Tibial nerve (tissue), 4 donors: ENCODE measurements around the gene H6PD. TPM values are rescaled to one million over a fixed set of nuclear protein-coding genes. Genes with fewer than 3 reads are reported as not detected.

Source experiments
- DNase-seq, 2 donors: peaks; one replicate each; pipeline ENCODE4 v3.0.0-alpha.2; 2019; ENCODE audit warnings: low spot score in 2 of 2
- H3K27ac ChIP-seq, 4 donors: fragments of 200-600 bp; sonication (generic) in 3 of 4; one replicate each; pipeline ENCODE4 v1.5.1; 2017 to 2019; ENCODE audit warnings: mild to moderate bottlenecking in 1 of 4
- H3K27me3 ChIP-seq, 2 donors: fragments of 200-600 bp; sonication (generic) in 1 of 2; one replicate each; pipeline versions ENCODE4 v1.5.1 to v1.6.0; 2017 to 2019
- H3K36me3 ChIP-seq, 3 donors: fragments of 200-600 bp; sonication (generic); one replicate each; pipeline ENCODE4 v1.5.1; 2018 to 2019
- H3K4me1 ChIP-seq, 4 donors: fragments of 200-600 bp; sonication (generic) in 3 of 4; one replicate each; pipeline ENCODE4 v1.5.1; 2017 to 2019
- H3K4me3 ChIP-seq, 4 donors: fragments of 200-600 bp; sonication (generic) in 3 of 4; one replicate each; pipeline ENCODE4 v1.5.1; 2017 to 2019; ENCODE audit warnings: mild to moderate bottlenecking in 1 of 4, moderate library complexity in 1 of 4
- H3K9me3 ChIP-seq, 4 donors: fragments of 200-600 bp; sonication (generic) in 3 of 4; one replicate each; pipeline ENCODE4 v1.5.1; 2017 to 2019
- CTCF ChIP-seq, 5 experiments: fragments of 200-600 bp in 3 of 5; fragments of 450-650 bp in 2 of 5; sonication (generic) in 3 of 5; IDR thresholded peaks; one replicate each; pipeline ENCODE4 v1.5.1; 2016 to 2019; ENCODE audit warnings: antibody characterized with exemption in 5 of 5, mild to moderate bottlenecking in 3 of 5, moderate library complexity in 2 of 5
- EP300 ChIP-seq, 2 donors: sonication (generic); formaldehyde crosslinking; IDR thresholded peaks; one replicate each; pipeline ENCODE4 v1.6.1; 2017; ENCODE audit warnings: antibody characterized with exemption in 2 of 2, mild to moderate bottlenecking in 1 of 2
- POLR2A ChIP-seq, 2 donors: fragments of 450-650 bp; IDR thresholded peaks; one replicate each; pipeline ENCODE4 v1.6.1; 2017; ENCODE audit warnings: antibody characterized with exemption in 2 of 2, mild to moderate bottlenecking in 2 of 2, moderate library complexity in 2 of 2
- WGBS, 2 donors: methylation state at CpG; one replicate each; pipeline ENCODE4 v1.1.5; 2018; 5-methylcytosine and 5-hydroxymethylcytosine counted together
- total RNA-seq, 4 donors: library from RNA; depleted of rRNA; stranded (reverse); fragments of >200 nt; gene quantifications; one replicate each; pipeline ENCODE4 v1.1.0, GENCODE V29; 2016

H6PD gene
- total RNA-seq, 4 donors from 2014 or later = 53.1 to 88.6 (median 72.7) TPM

- no peaks in the 10 kb centered on the region for H3K27me3 ChIP-seq
- WGBS, 2 donors = 88 to 92% methylated on average over 6 of the region's 6 CpGs
- H3K4me3 ChIP-seq = no peak overlapping the region
These were observed 5.0 kb upstream of the H6PD start for GRCh38 chr1:9229549-9229948.

GRCh38 chr1:9230869-9231533, 3.6 kb upstream of the H6PD start:
- H3K4me3 ChIP-seq = no peak overlapping the region
- H3K36me3 ChIP-seq = no peaks in the 10 kb centered on the region
- no peaks in the 10 kb centered on the region for H3K27me3 ChIP-seq
- WGBS, 2 donors = 85 to 86% methylated on average over 7 of the region's 7 CpGs
- no peak for DNase-seq
- peak overlapping the region in 1 of 4 donors; percentile 40 for H3K27ac ChIP-seq
- H3K4me1 ChIP-seq = peaks cover 0 to 21% (median 12%) of the 10 kb centered on the region in 4 donors
- H3K9me3 ChIP-seq = peaks cover 0 to 4% (median 0%) of the 10 kb centered on the region in 4 donors
- no peak for TF ChIP-seq CTCF (IDR thresholded peaks at IDR 0.05)
- TF ChIP-seq EP300 (IDR thresholded peaks at IDR 0.05) = no peak

More at GRCh38 chr1:9229549-9229948, 5.0 kb upstream of the H6PD start:
- H3K9me3 ChIP-seq = peaks cover 0 to 4% (median 0%) of the 10 kb centered on the region in 4 donors
- TF ChIP-seq CTCF (IDR thresholded peaks at IDR 0.05) (no peak), EP300 (IDR thresholded peaks at IDR 0.05) (no peak)
- no peaks in the 10 kb centered on the region for H3K36me3 ChIP-seq
- DNase-seq = no peak
- no peak overlapping the region for H3K27ac ChIP-seq
- peaks cover 0 to 15% (median 6%) of the 10 kb centered on the region in 4 donors for H3K4me1 ChIP-seq

- no peak for TF ChIP-seq CTCF (IDR thresholded peaks at IDR 0.05)
- no peak for TF ChIP-seq EP300 (IDR thresholded peaks at IDR 0.05)
- no peak for TF ChIP-seq POLR2A (IDR thresholded peaks at IDR 0.05)
These were observed 2.8 kb upstream of the H6PD start for GRCh38 chr1:9231648-9232332.

GRCh38 chr1:9233241-9233941, 1.2 kb upstream of the H6PD start:
- H3K4me1 ChIP-seq = peaks cover 0 to 45% (median 34%) of the 10 kb centered on the region in 4 donors
- H3K27ac ChIP-seq = peak overlapping the region; percentile 86 to 98 (median 88)
- 57 to 60% methylated on average over 16 to 18 of the region's 20 CpGs for WGBS, 2 donors
- no peaks in the 10 kb centered on the region for H3K36me3 ChIP-seq
- H3K4me3 ChIP-seq = no peak overlapping the region
- peaks cover 0 to 4% (median 0%) of the 10 kb centered on the region in 4 donors for H3K9me3 ChIP-seq
- peak; percentile 78 to 83 for DNase-seq
- H3K27me3 ChIP-seq = no peaks in the 10 kb centered on the region
- TF ChIP-seq EP300 (IDR thresholded peaks at IDR 0.05) (peak; percentile 92 to 96), POLR2A (IDR thresholded peaks at IDR 0.05) (no peak), CTCF (IDR thresholded peaks at IDR 0.05) (peak in 1 of 5 experiments; percentile 21)

More at GRCh38 chr1:9231648-9232332, 2.8 kb upstream of the H6PD start:
- Histone ChIP-seq H3K4me1 (peaks cover 0 to 29% (median 20%) of the 10 kb centered on the region in 4 donors), H3K27ac (peak overlapping the region in 2 of 4 donors; percentile 17 to 40), H3K4me3 (no peak overlapping the region), H3K36me3 (no peaks in the 10 kb centered on the region), H3K27me3 (no peaks in the 10 kb centered on the region), H3K9me3 (peaks cover 0 to 4% (median 0%) of the 10 kb centered on the region in 4 donors)
- WGBS, 2 donors = 66 to 70% methylated on average over 13 of the region's 13 CpGs
- DNase-seq = no peak
